Measurements from ENCODE around the gene ZFP92.

DNA sequence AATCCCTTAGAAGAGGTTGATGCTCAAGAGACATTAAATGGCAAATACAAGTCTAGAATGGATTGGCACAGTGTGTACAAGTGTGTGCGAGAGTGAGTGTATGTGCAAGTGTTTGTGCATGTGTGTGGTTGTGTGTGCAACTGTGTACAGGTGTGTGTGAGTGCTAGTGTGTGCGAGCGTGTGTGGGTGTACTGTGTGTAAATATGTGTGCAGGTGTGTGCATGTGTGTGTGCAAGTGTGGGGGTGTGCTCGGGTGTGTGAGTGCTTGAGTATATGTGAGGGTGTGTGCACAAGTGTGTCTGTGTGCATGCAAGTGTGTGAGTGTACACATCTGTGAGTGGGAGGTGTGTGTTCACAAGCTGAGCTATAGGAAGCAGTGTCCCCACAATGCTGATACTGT is 28.7 kb downstream of the ZFP92 start:
- TF ChIP-seq, protein P1, sequence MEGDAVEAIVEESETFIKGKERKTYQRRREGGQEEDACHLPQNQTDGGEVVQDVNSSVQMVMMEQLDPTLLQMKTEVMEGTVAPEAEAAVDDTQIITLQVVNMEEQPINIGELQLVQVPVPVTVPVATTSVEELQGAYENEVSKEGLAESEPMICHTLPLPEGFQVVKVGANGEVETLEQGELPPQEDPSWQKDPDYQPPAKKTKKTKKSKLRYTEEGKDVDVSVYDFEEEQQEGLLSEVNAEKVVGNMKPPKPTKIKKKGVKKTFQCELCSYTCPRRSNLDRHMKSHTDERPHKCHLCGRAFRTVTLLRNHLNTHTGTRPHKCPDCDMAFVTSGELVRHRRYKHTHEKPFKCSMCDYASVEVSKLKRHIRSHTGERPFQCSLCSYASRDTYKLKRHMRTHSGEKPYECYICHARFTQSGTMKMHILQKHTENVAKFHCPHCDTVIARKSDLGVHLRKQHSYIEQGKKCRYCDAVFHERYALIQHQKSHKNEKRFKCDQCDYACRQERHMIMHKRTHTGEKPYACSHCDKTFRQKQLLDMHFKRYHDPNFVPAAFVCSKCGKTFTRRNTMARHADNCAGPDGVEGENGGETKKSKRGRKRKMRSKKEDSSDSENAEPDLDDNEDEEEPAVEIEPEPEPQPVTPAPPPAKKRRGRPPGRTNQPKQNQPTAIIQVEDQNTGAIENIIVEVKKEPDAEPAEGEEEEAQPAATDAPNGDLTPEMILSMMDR (IDR thresholded peaks at IDR 0.05; ENCODE audit: extremely low read depth in 1 of 2, insufficient read depth in 1 of 2, low read depth in 1 of 2, low read length in 2 of 2): no peak
- TF ChIP-seq POLR2A (IDR thresholded peaks at IDR 0.05; ENCODE audit: low read depth, low read length): no peak

All from endothelial cell of umbilical vein (primary cell).